ENCODE measurements around the gene LNX1. TPM values are rescaled to one million over a fixed set of nuclear protein-coding genes. Genes with fewer than 3 reads are reported as not detected.

LNX1 gene
- total and polyA plus RNA-seq, 9 of the 15 experiments (the other 6 are each of a cell fraction or from before 2014, with no cell fraction given), result 0.40 to 3.6 (median 2.2) TPM

DNA sequence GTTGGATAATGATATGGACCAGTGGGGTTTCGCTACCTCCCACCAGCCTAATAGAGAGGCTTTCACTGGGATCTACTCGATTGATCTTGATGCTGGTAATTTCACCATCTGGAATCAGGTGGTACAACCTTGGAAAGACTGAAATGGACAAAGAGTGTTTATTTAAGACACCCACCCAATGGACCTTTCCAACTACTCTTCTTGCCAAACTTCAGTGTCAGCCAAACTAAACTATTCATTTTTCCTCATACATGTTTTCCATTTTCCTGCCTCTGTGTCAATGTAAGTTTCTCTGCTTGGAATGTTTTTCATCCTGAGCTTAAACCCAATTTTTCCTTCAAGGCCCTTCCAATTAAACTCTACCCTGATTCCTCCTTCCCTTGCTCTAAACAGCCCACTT lies 92.6 kb downstream of the LNX1 start:
- intact Hi-C loops (cut with micrococcal nuclease), result loop anchor here (10.0 kb wide), 2 partner anchors 484 to 736 kb away; no protein-coding TSS in a partner anchor
- FAIRE-seq, result no peak
- Histone ChIP-seq H3K9me3 (replicated peaks; ENCODE audit: control insufficient read depth, insufficient read depth, low read depth, low read length) (no peaks in the 10 kb centered on the region), H3K9me1 (ENCODE audit: control insufficient read depth, insufficient read depth, low read length) (no peaks in the 10 kb centered on the region), H3K9ac (ENCODE audit: insufficient read depth in 1 of 2, low read depth in 2 of 2, low read length in 2 of 2) (no peak overlapping the region), H3K79me2 (ENCODE audit: control insufficient read depth, insufficient read depth, low read length) (no peaks in the 10 kb centered on the region), H3K27ac (ENCODE audit: extremely low read depth, low read depth, low read length) (no peak overlapping the region), H3K27me3 (ENCODE audit: control insufficient read depth in 2 of 2, insufficient read depth in 2 of 2, low read length in 2 of 2) (no peaks in the 10 kb centered on the region), H3K4me1 (replicated peaks in 1 of 2; ENCODE audit: control insufficient read depth in 2 of 2, insufficient read depth in 2 of 2, low read length in 2 of 2) (no peaks in the 10 kb centered on the region), H3K4me2 (ENCODE audit: insufficient read depth, low read length) (no peak overlapping the region), H3K4me3 (no peak overlapping the region), H3K36me3 (ENCODE audit: control insufficient read depth, insufficient read depth, low read length) (no peaks in the 10 kb centered on the region), H4K20me1 (replicated peaks; ENCODE audit: control insufficient read depth, insufficient read depth, low read length) (no peaks in the 10 kb centered on the region), H2AFZ (ENCODE audit: low read depth, low read length) (no peak overlapping the region)
- BruUV-seq (replicated peaks), result no TSS peak
- DNase-seq (ENCODE audit: extremely low read depth in 1 of 4, low spot score in 3 of 4), result no peak
- ChIA-PET POLR2A (interaction anchor here (1.0 kb wide), 1 partner anchor 9 kb away, joined by 3 read pairs; no protein-coding TSS in a partner anchor), CTCF (ENCODE audit: low intra/inter-chr PET ratio) (no interaction called here)
- in situ Hi-C loops (cut with MboI), result loop anchor here (25.0 kb wide), 1 partner anchor 739 kb away; the partner anchor contains the start of gene PDGFRA
- no peak for ATAC-seq
- WGBS (ENCODE audit: insufficient coverage, low coverage, missing lambda C conversion rate), result 9% methylated on average over 2 of the region's 2 CpGs
- TF ChIP-seq LCOR (CRISPR knock-in tag; IDR thresholded peaks at IDR 0.05) (no peak), GATA2 (CRISPR knock-in tag; IDR thresholded peaks at IDR 0.05) (no peak)
- TF ChIP-seq, protein P1, sequence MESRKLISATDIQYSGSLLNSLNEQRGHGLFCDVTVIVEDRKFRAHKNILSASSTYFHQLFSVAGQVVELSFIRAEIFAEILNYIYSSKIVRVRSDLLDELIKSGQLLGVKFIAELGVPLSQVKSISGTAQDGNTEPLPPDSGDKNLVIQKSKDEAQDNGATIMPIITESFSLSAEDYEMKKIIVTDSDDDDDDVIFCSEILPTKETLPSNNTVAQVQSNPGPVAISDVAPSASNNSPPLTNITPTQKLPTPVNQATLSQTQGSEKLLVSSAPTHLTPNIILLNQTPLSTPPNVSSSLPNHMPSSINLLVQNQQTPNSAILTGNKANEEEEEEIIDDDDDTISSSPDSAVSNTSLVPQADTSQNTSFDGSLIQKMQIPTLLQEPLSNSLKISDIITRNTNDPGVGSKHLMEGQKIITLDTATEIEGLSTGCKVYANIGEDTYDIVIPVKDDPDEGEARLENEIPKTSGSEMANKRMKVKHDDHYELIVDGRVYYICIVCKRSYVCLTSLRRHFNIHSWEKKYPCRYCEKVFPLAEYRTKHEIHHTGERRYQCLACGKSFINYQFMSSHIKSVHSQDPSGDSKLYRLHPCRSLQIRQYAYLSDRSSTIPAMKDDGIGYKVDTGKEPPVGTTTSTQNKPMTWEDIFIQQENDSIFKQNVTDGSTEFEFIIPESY (CRISPR knock-in tag; IDR thresholded peaks at IDR 0.05), result no peak
